ENCODE measurements around the gene OARD1.
A peak's percentile ranks its signal among the peaks of the same experiment; 100 is the strongest.

GRCh38 chr6:41073203-41073967, 1.2 kb upstream of the OARD1 start:
- TF ChIP-seq CTCF (IDR thresholded peaks at IDR 0.05) (peak in 3 of 6 experiments; percentile 47 to 52 (median 50)), POLR2A (IDR thresholded peaks at IDR 0.05) (peak; percentile 88 to 90)
